ENCODE measurements around the gene PTPA.
A peak's percentile ranks its signal among the peaks of the same experiment; 100 is the strongest.

The PTPA gene

DNA sequence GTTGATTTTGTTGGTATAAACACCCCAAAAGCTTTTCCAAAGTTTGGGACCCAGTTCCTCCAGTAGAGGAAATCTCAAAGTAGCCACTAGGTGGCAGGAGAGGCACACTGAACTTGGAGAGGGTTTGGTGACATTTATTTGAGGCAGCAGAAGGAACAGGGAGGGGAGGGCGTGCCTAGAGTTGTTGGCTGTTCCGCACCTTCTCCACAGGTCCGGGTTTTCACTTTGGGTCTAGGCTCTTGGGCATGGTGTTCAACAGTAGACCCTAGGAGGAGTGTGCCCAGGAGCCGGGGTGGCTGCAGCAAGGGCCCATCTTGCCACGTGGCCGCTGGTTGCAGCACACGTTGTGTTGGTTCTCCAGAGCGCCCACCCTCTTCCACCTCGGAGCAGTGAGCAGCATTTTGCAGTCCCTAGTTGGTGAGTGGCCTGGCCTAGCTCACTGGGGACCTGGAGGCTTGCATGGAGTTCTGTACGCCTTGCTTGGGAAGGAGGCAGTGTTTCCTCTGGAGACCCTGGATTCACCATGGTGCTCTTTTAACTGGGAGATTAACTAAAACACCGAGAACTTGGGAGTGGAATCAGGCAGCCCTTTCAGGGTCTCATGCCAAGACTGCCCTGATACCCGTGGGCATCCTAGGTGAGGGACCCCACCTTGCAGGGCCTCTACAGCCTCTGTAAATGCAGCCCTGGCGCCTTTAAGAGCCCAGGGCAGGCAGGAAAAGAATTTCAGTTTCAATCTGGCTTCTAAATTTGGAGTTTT is 28.2 kb downstream of the PTPA start:
- no peaks in the 10 kb centered on the region for H3K9me3 ChIP-seq (ENCODE audit: control insufficient read depth, insufficient read depth, low read depth, low read length)
- ChIA-PET POLR2A (interaction anchor here (0.5 to 3.7 kb wide), 19 partner anchors 8 to 487 kb away, joined by 3 to 42 read pairs (median 4); partner anchors contain the start of genes IER5L, NTMT1 and PTPA), CTCF (interaction anchor here (0.6 to 23.6 kb wide), 40 partner anchors 9 to 647 kb away, joined by 3 to 507 read pairs (median 4); partner anchors contain the start of genes C9orf50, ENDOG, IER5L and NTMT1)
- H3K4me3 ChIP-seq (ENCODE audit: low read depth, low read length): no peak overlapping the region; the same call in 1 of the 2 replicates
- peaks cover 0 to 62% of the 10 kb centered on the region in 2 experiments; a peak in 2 of 3 replicates for H3K36me3 ChIP-seq (ENCODE audit: control insufficient read depth in 2 of 2, insufficient read depth in 1 of 2, low read length in 2 of 2)
- H3K27ac ChIP-seq (ENCODE audit: extremely low read depth, low read depth, low read length): peak overlapping the region; percentile 100
- TF ChIP-seq, protein P1, sequence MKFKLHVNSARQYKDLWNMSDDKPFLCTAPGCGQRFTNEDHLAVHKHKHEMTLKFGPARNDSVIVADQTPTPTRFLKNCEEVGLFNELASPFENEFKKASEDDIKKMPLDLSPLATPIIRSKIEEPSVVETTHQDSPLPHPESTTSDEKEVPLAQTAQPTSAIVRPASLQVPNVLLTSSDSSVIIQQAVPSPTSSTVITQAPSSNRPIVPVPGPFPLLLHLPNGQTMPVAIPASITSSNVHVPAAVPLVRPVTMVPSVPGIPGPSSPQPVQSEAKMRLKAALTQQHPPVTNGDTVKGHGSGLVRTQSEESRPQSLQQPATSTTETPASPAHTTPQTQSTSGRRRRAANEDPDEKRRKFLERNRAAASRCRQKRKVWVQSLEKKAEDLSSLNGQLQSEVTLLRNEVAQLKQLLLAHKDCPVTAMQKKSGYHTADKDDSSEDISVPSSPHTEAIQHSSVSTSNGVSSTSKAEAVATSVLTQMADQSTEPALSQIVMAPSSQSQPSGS (tag by site-specific recombination; IDR thresholded peaks at IDR 0.05; ENCODE audit: low read depth): no peak
- no peak for TF ChIP-seq ZFP3 (tag by site-specific recombination; IDR thresholded peaks at IDR 0.05; ENCODE audit: low read depth)
- TF ChIP-seq ZNF2 (tag by site-specific recombination; IDR thresholded peaks at IDR 0.05): peak; percentile 89
- TF ChIP-seq ZNF660 (tag by site-specific recombination; IDR thresholded peaks at IDR 0.05): 0 out of 2 replicates have a peak, but pooled peaks have one; percentile 47
- no peak for TF ChIP-seq ZNF239 (tag by site-specific recombination; IDR thresholded peaks at IDR 0.05)
- TF ChIP-seq ZNF133 (tag by site-specific recombination; IDR thresholded peaks at IDR 0.05): no peak
- TF ChIP-seq ZNF654 (tag by site-specific recombination; IDR thresholded peaks at IDR 0.05; ENCODE audit: low read depth): peak; percentile 94
- TF ChIP-seq ZNF433 (tag by site-specific recombination; IDR thresholded peaks at IDR 0.05; ENCODE audit: low read depth): no peak
- 0 out of 2 replicates have a peak, but pooled peaks have one; percentile 34 for TF ChIP-seq KLF16 (tag by site-specific recombination; IDR thresholded peaks at IDR 0.05)
- peak; percentile 61; the same call in 1 of the 2 replicates for TF ChIP-seq KLF8 (tag by site-specific recombination; IDR thresholded peaks at IDR 0.05)
- TF ChIP-seq TCF7L2 (IDR thresholded peaks at IDR 0.05; ENCODE audit: borderline replicate concordance, low read depth, low read length): no peak
- 0 out of 2 replicates have a peak, but pooled peaks have one; percentile 38 for TF ChIP-seq SCRT2 (tag by site-specific recombination; IDR thresholded peaks at IDR 0.05)
- TF ChIP-seq ZNF404 (tag by site-specific recombination; IDR thresholded peaks at IDR 0.05): no peak
- TF ChIP-seq, protein P2, sequence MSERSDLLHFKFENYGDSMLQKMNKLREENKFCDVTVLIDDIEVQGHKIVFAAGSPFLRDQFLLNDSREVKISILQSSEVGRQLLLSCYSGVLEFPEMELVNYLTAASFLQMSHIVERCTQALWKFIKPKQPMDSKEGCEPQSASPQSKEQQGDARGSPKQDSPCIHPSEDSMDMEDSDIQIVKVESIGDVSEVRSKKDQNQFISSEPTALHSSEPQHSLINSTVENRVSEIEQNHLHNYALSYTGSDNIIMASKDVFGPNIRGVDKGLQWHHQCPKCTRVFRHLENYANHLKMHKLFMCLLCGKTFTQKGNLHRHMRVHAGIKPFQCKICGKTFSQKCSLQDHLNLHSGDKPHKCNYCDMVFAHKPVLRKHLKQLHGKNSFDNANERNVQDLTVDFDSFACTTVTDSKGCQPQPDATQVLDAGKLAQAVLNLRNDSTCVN (tag by site-specific recombination; optimal IDR thresholded peaks at IDR 0.05): peak; percentile 7
- TF ChIP-seq CTCF (tag by site-specific recombination; IDR thresholded peaks at IDR 0.05): peak; percentile 90
- TF ChIP-seq ZNF670 (tag by site-specific recombination; IDR thresholded peaks at IDR 0.05; ENCODE audit: low read depth): no peak
- TF ChIP-seq ZNF585B (tag by site-specific recombination; IDR thresholded peaks at IDR 0.05): no peak
- no peak for TF ChIP-seq ZNF112 (tag by site-specific recombination; IDR thresholded peaks at IDR 0.05)
- peak; percentile 52; the same call in 1 of the 2 replicates for TF ChIP-seq ZBTB7A (tag by site-specific recombination; IDR thresholded peaks at IDR 0.05; ENCODE audit: low read depth)
- peak; percentile 13; the same call in 1 of the 2 replicates for TF ChIP-seq SP7 (tag by site-specific recombination; IDR thresholded peaks at IDR 0.05)
- no peak for TF ChIP-seq ZNF16 (tag by site-specific recombination; IDR thresholded peaks at IDR 0.05; ENCODE audit: low read depth)
- TF ChIP-seq ZSCAN30 (tag by site-specific recombination; IDR thresholded peaks at IDR 0.05): no peak
- TF ChIP-seq ZNF501 (tag by site-specific recombination; IDR thresholded peaks at IDR 0.05): no peak; the same call in 1 of the 2 replicates
- peak; percentile 6; the same call in 1 of the 2 replicates for TF ChIP-seq SP2 (tag by site-specific recombination; IDR thresholded peaks at IDR 0.05)
- no peak for TF ChIP-seq ZBTB48 (tag by site-specific recombination; IDR thresholded peaks at IDR 0.05)
- no peak for TF ChIP-seq ZNF561 (tag by site-specific recombination; IDR thresholded peaks at IDR 0.05; ENCODE audit: borderline replicate concordance)
- TF ChIP-seq ZNF292 (tag by site-specific recombination; IDR thresholded peaks at IDR 0.05; ENCODE audit: borderline replicate concordance, low read depth): no peak
- TF ChIP-seq ZNF248 (tag by site-specific recombination; IDR thresholded peaks at IDR 0.05): no peak
- TF ChIP-seq ZNF335 (tag by site-specific recombination; conservative IDR thresholded peaks at IDR 0.05): 0 out of 2 replicates have a peak, but pooled peaks have one; percentile 4
- peak; percentile 88 for TF ChIP-seq ZNF600 (tag by site-specific recombination; IDR thresholded peaks at IDR 0.05)
- no peak for TF ChIP-seq ZNF544 (tag by site-specific recombination; IDR thresholded peaks at IDR 0.05)
- TF ChIP-seq ZNF24 (tag by site-specific recombination; IDR thresholded peaks at IDR 0.05): no peak
- TF ChIP-seq ZNF341 (tag by site-specific recombination; IDR thresholded peaks at IDR 0.05; ENCODE audit: low read depth): peak; percentile 95
- peak; percentile 40; the same call in 1 of the 2 replicates for TF ChIP-seq ZNF391 (tag by site-specific recombination; IDR thresholded peaks at IDR 0.05; ENCODE audit: borderline replicate concordance, low read depth)
- TF ChIP-seq ZNF521 (tag by site-specific recombination; IDR thresholded peaks at IDR 0.05): no peak
- TF ChIP-seq KLF9 (tag by site-specific recombination; IDR thresholded peaks at IDR 0.05; ENCODE audit: low read depth): peak; percentile 79
- peaks cover 13% of the 10 kb centered on the region for H3K4me1 ChIP-seq (ENCODE audit: control insufficient read depth, insufficient read depth, low read length)

All from HEK293 (cell line).